Panc1 (cell line): ENCODE data around the gene SOHLH2. TPM values are rescaled to one million over a fixed set of nuclear protein-coding genes. Genes with fewer than 3 reads are reported as not detected.

Experiments used
- ATAC-seq: fragments of 200-7000 bp; cut with Tn5 transposase; 2 replicates; pipeline ENCODE4 v1.9.1; 2020; ENCODE audit warnings: mild to moderate bottlenecking, moderate library complexity
- BruUV-seq: library from RNA; stranded (reverse); fragments of 400-500 nt; replicated peaks from 2 replicates; lab custom pipeline; 2021; lab: Mats Ljungman, UMichigan
- CTCF ChIA-PET: fragments of 300-600 bp; sonication (Branson Sonifier 250); formaldehyde crosslinking; loops from one replicate; lab custom pipeline; 2022; ENCODE audit warnings: antibody characterized with exemption; lab: Charles Lee
- POLR2A ChIA-PET: fragments of 300-600 bp; sonication (Branson Sonifier 250); formaldehyde crosslinking; loops from one replicate; lab custom pipeline; 2022; ENCODE audit warnings: antibody characterized with exemption; lab: Charles Lee
- DNase-seq: peaks from one replicate; pipeline ENCODE4 v3.0.0-alpha.2; 2010; ENCODE audit warnings: low read depth, low spot score
- H3K27ac ChIP-seq: 2 replicates; pipeline ENCODE4 v1.5.1; 2011; ENCODE audit warnings: mild to moderate bottlenecking, low read length, inconsistent platforms
- H3K27me3 ChIP-seq: fragments of 200-500 bp; sonication (Bioruptor generic); 2 replicates; pipeline ENCODE4 v1.6.0; 2014; ENCODE audit warnings: low read length, inconsistent platforms; ENCODE audit not compliant: control insufficient read depth, insufficient read depth
- H3K36me3 ChIP-seq: fragments of 200-500 bp; sonication (Bioruptor generic); 2 replicates; pipeline ENCODE4 v1.5.1; 2014; ENCODE audit warnings: inconsistent platforms, mild to moderate bottlenecking, low read length, moderate library complexity; ENCODE audit not compliant: control insufficient read depth, insufficient read depth
- H3K4me1 ChIP-seq: 2 replicates; pipeline ENCODE4 v1.5.1; 2011; ENCODE audit warnings: inconsistent platforms, mild to moderate bottlenecking, low read length, moderate library complexity; ENCODE audit not compliant: control insufficient read depth, insufficient read depth
- H3K4me3 ChIP-seq, 2 experiments: 2 replicates each; pipeline ENCODE4 v1.5.1; 2011 to 2012; ENCODE audit warnings: low read depth in 2 of 2, low read length in 2 of 2, mild to moderate bottlenecking in 2 of 2, inconsistent platforms in 1 of 2, moderate library complexity in 1 of 2
- H3K9me3 ChIP-seq: fragments of 200-500 bp; sonication (Bioruptor generic); 2 replicates; pipeline ENCODE4 v1.5.1; 2014; ENCODE audit warnings: low read depth, mild to moderate bottlenecking, inconsistent platforms, low read length, moderate library complexity; ENCODE audit not compliant: control insufficient read depth, insufficient read depth
- POLR2AphosphoS5 ChIP-seq: IDR thresholded peaks from 2 replicates; pipeline ENCODE4 v1.6.1; 2012; ENCODE audit warnings: mild to moderate bottlenecking, low read depth, low read length, moderate library complexity
- REST ChIP-seq, 2 experiments: IDR thresholded peaks; 2 replicates each; pipeline ENCODE4 v1.6.1; 2011 to 2012; ENCODE audit warnings: low read depth in 2 of 2, control low read depth in 1 of 2, low read length in 1 of 2, mild to moderate bottlenecking in 1 of 2, moderate library complexity in 1 of 2; ENCODE audit not compliant: insufficient read depth in 1 of 2
- SIN3A ChIP-seq: IDR thresholded peaks from 2 replicates; pipeline ENCODE4 v1.6.1; 2012; ENCODE audit warnings: low read depth, mild to moderate bottlenecking, low read length, moderate library complexity, borderline replicate concordance; ENCODE audit not compliant: insufficient read depth
- TCF7L2 ChIP-seq: IDR thresholded peaks from 2 replicates; pipeline ENCODE4 v1.6.1; 2011; ENCODE audit warnings: mild to moderate bottlenecking, low read depth, low read length, inconsistent platforms
- in situ Hi-C: cut with HindIII; loops from 2 replicates; pipeline ENCODE4 v1.10.0; 2016; ENCODE audit warnings: low sequenced_read_pairs, low pct_unique_long_range_greater_than_20kb
- intact Hi-C: fragments of 100-400 bp; cut with micrococcal nuclease; formaldehyde crosslinking; loops from one replicate; pipeline ENCODE4 v1.10.0; 2022; ENCODE audit not compliant: unreplicated experiment
- total RNA-seq: library from RNA; stranded (reverse); gene quantifications from one replicate; pipeline ENCODE4 v1.2.1, GENCODE V29; 2021; ENCODE audit not compliant: unreplicated experiment
- TF ChIP-seq, protein P1 (sequence below): fragments of 450-650 bp; IDR thresholded peaks from 2 replicates; pipeline ENCODE4 v1.5.1; 2017; ENCODE audit warnings: mild to moderate bottlenecking

Gene SOHLH2
- total RNA-seq, 1 experiment from 2014 or later: 0.08 TPM

- Histone ChIP-seq H3K4me1 (no peaks in the 10 kb centered on the region), H3K27ac (no peak overlapping the region), H3K4me3 (no peak overlapping the region), H3K27me3 (no peaks in the 10 kb centered on the region), H3K36me3 (no peaks in the 10 kb centered on the region), H3K9me3 (no peaks in the 10 kb centered on the region)
- no peak for TF ChIP-seq POLR2AphosphoS5
- no peak for TF ChIP-seq SIN3A
- no peak for TF ChIP-seq TCF7L2
- TF ChIP-seq, protein P1, sequence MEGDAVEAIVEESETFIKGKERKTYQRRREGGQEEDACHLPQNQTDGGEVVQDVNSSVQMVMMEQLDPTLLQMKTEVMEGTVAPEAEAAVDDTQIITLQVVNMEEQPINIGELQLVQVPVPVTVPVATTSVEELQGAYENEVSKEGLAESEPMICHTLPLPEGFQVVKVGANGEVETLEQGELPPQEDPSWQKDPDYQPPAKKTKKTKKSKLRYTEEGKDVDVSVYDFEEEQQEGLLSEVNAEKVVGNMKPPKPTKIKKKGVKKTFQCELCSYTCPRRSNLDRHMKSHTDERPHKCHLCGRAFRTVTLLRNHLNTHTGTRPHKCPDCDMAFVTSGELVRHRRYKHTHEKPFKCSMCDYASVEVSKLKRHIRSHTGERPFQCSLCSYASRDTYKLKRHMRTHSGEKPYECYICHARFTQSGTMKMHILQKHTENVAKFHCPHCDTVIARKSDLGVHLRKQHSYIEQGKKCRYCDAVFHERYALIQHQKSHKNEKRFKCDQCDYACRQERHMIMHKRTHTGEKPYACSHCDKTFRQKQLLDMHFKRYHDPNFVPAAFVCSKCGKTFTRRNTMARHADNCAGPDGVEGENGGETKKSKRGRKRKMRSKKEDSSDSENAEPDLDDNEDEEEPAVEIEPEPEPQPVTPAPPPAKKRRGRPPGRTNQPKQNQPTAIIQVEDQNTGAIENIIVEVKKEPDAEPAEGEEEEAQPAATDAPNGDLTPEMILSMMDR: no peak
- TF ChIP-seq REST (IDR thresholded peaks at IDR 0.05; ENCODE audit: insufficient read depth in 1 of 2, low read depth in 2 of 2, low read length in 1 of 2): no peak
- ChIA-PET CTCF (no interaction called here), POLR2A (no interaction called here)
- in situ Hi-C loops (no loop called here), intact Hi-C loops (no loop called here)
- ATAC-seq (no peak), DNase-seq (no peak)
- no TSS peak for BruUV-seq
Observed at GRCh38 chr13:36207672-36208071, 6.7 kb downstream of the SOHLH2 start.

GRCh38 chr13:36193151-36193855 is 21.1 kb downstream of the SOHLH2 start:
- H3K27ac ChIP-seq: no peak overlapping the region
- ATAC-seq: no peak
- no peak for DNase-seq

More at GRCh38 chr13:36193151-36193855, 21.1 kb downstream of the SOHLH2 start:
- H3K4me1 ChIP-seq: no peaks in the 10 kb centered on the region
- TF ChIP-seq SIN3A (no peak), TCF7L2 (no peak), REST (IDR thresholded peaks at IDR 0.05; ENCODE audit: insufficient read depth in 1 of 2, low read depth in 2 of 2, low read length in 1 of 2) (no peak), POLR2AphosphoS5 (no peak)
- TF ChIP-seq, protein P1: no peak
- H3K27me3 ChIP-seq: no peaks in the 10 kb centered on the region
- no peaks in the 10 kb centered on the region for H3K9me3 ChIP-seq
- ChIA-PET CTCF (no interaction called here), POLR2A (no interaction called here)
- no TSS peak for BruUV-seq
- no peaks in the 10 kb centered on the region for H3K36me3 ChIP-seq
- in situ Hi-C loops: no loop called here
- intact Hi-C loops: no loop called here
- H3K4me3 ChIP-seq: no peak overlapping the region
